A673 (cell line): Measurements from ENCODE around the gene TRIM60. TPM values are rescaled to one million over a fixed set of nuclear protein-coding genes. Genes with fewer than 3 reads are reported as not detected.

Experiments used
- BruUV-seq: library from RNA; stranded (reverse); fragments of 400-500 nt; replicated peaks from 2 replicates; lab custom pipeline; 2021; lab: Mats Ljungman, UMichigan
- CTCF ChIA-PET: fragments of 300-600 bp; sonication (Branson Sonifier 250); formaldehyde crosslinking; loops from one replicate; lab custom pipeline; 2022; ENCODE audit warnings: antibody characterized with exemption; lab: Charles Lee
- POLR2A ChIA-PET: fragments of 300-600 bp; sonication (Branson Sonifier 250); formaldehyde crosslinking; loops from one replicate; lab custom pipeline; 2022; ENCODE audit warnings: antibody characterized with exemption; ENCODE audit not compliant: low non-redundant PET; lab: Charles Lee
- DNase-seq: peaks from one replicate; pipeline ENCODE4 v3.0.0-alpha.2; 2015; ENCODE audit warnings: low spot score
- H3K27ac ChIP-seq: fragments of 200-600 bp; sonication (generic); 2 replicates; pipeline ENCODE4 v1.5.1; 2016; ENCODE audit warnings: mixed run types, low read depth, mild to moderate bottlenecking, mixed read lengths, antibody characterized with exemption, low read length; ENCODE audit not compliant: poor library complexity, severe bottlenecking
- H3K27me3 ChIP-seq: fragments of 200-600 bp; sonication (generic); replicated peaks from 2 replicates; pipeline ENCODE4 v1.6.1; 2017; ENCODE audit warnings: mixed run types, low read depth, mild to moderate bottlenecking, mixed read lengths, antibody characterized with exemption, low read length; ENCODE audit not compliant: insufficient read depth, poor library complexity
- H3K36me3 ChIP-seq: fragments of 200-600 bp; sonication (generic); 2 replicates; pipeline ENCODE4 v1.6.1; 2016; ENCODE audit warnings: mixed run types, mild to moderate bottlenecking, mixed read lengths, antibody characterized with exemption, low read length; ENCODE audit not compliant: insufficient read depth, poor library complexity, severe bottlenecking
- H3K4me1 ChIP-seq: fragments of 200-600 bp; sonication (generic); 2 replicates; pipeline ENCODE4 v1.6.1; 2017; ENCODE audit warnings: mixed run types, mild to moderate bottlenecking, mixed read lengths, antibody characterized with exemption, low read length; ENCODE audit not compliant: insufficient read depth, poor library complexity, severe bottlenecking
- H3K4me3 ChIP-seq: fragments of 200-600 bp; sonication (generic); 2 replicates; pipeline ENCODE4 v1.5.1; 2016; ENCODE audit warnings: low read depth, mixed run types, mild to moderate bottlenecking, mixed read lengths, low read length; ENCODE audit not compliant: poor library complexity, severe bottlenecking
- H3K9me3 ChIP-seq: fragments of 200-600 bp; sonication (generic); 2 replicates; pipeline ENCODE4 v1.6.1; 2016; ENCODE audit warnings: mixed run types, low read depth, mild to moderate bottlenecking, mixed read lengths, antibody characterized with exemption, low read length; ENCODE audit not compliant: poor library complexity, severe bottlenecking
- CTCF ChIP-seq: fragments of 300-800, 200-600 bp; sonication (generic); conservative IDR thresholded peaks from 2 replicates; pipeline ENCODE4 v1.5.1; 2017; ENCODE audit warnings: low read depth, mild to moderate bottlenecking, antibody characterized with exemption, low read length, moderate library complexity, mixed read lengths
- EZH2 ChIP-seq: fragments of 200-600 bp; sonication (generic); IDR thresholded peaks from 2 replicates; pipeline ENCODE4 v1.6.1; 2017; ENCODE audit warnings: borderline replicate concordance, low read depth, mild to moderate bottlenecking, mixed read lengths, antibody characterized with exemption, low read length; ENCODE audit not compliant: poor library complexity, severe bottlenecking
- intact Hi-C: fragments of 100-400 bp; cut with micrococcal nuclease; formaldehyde crosslinking; loops from one replicate; pipeline ENCODE4 v1.10.0; 2022; ENCODE audit not compliant: unreplicated experiment
- total RNA-seq: library from RNA; stranded (reverse); gene quantifications from 2 replicates; pipeline ENCODE4 v1.2.3, GENCODE V29; 2021

TRIM60 gene
- total RNA-seq, 1 experiment from 2014 or later = not detected

- TF ChIP-seq CTCF (no peak), EZH2 (no peak)
- no peak within 1 kb of the TSS for H3K4me3 ChIP-seq
- no peak within 1 kb of the TSS for H3K27ac ChIP-seq
- no peaks in the 10 kb centered on the region for H3K27me3 ChIP-seq
- ChIA-PET CTCF (no interaction called here), POLR2A (no interaction called here)
- no peaks in the 10 kb centered on the region for H3K9me3 ChIP-seq
- no peaks in the 10 kb centered on the region for H3K36me3 ChIP-seq
- no TSS peak for BruUV-seq
- H3K4me1 ChIP-seq = no peaks in the 10 kb centered on the region
- no peak for DNase-seq
- intact Hi-C loops = no loop called here
These were observed 21.8 kb downstream of the TRIM60 start, which contains the start of gene TRIM75 for GRCh38 chr4:165053645-165054044. Gene TRIM75 (plus strand): TSS chr4:165053866. CDS start chr4:165059148, 5,282 bp downstream.

GRCh38 chr4:165055601-165056000 lies 23.8 kb downstream of the TRIM60 start:
- no peak for DNase-seq
- intact Hi-C loops = no loop called here
- Histone ChIP-seq H3K4me1 (peaks cover 5% of the 10 kb centered on the region), H3K27me3 (no peaks in the 10 kb centered on the region), H3K4me3 (no peak overlapping the region), H3K9me3 (no peaks in the 10 kb centered on the region), H3K27ac (no peak overlapping the region), H3K36me3 (no peaks in the 10 kb centered on the region)
- TF ChIP-seq EZH2 (no peak), CTCF (no peak)
- ChIA-PET CTCF (no interaction called here), POLR2A (no interaction called here)
- BruUV-seq = no TSS peak

- Histone ChIP-seq H3K4me1 (peaks cover 5% of the 10 kb centered on the region), H3K4me3 (no peak overlapping the region), H3K27ac (no peak overlapping the region), H3K9me3 (no peaks in the 10 kb centered on the region), H3K36me3 (no peaks in the 10 kb centered on the region), H3K27me3 (no peaks in the 10 kb centered on the region)
- TF ChIP-seq CTCF (no peak), EZH2 (no peak)
- intact Hi-C loops = no loop called here
- ChIA-PET POLR2A (interaction anchor here (0.6 kb wide), 1 partner anchor 227 kb away, joined by 4 read pairs; no protein-coding TSS in a partner anchor), CTCF (no interaction called here)
- DNase-seq = no peak
- BruUV-seq = no TSS peak
These were observed 26.9 kb downstream of the TRIM60 start for GRCh38 chr4:165058666-165059065.
